WTC11 (cell line): ENCODE measurements around the gene NRN1. TPM values are rescaled to one million over a fixed set of nuclear protein-coding genes. Genes with fewer than 3 reads are reported as not detected.
A peak's percentile ranks its signal among the peaks of the same experiment; 100 is the strongest.

Experiments used
- ATAC-seq: fragments of 200-7000 bp; cut with Tn5 transposase; 2 replicates; pipeline ENCODE4 v1.10.0; 2021; ENCODE audit warnings: mild to moderate bottlenecking, moderate library complexity
- CTCF ChIA-PET: fragments of 300-600 bp; sonication (Branson Sonifier 250); formaldehyde crosslinking; loops from one replicate; lab custom pipeline; 2021; ENCODE audit warnings: antibody characterized with exemption; lab: Charles Lee
- POLR2A ChIA-PET: fragments of 350-600 bp; sonication (Branson Sonifier 250); formaldehyde crosslinking; loops from one replicate; lab custom pipeline; 2021; ENCODE audit warnings: antibody characterized with exemption; lab: Charles Lee
- DNase-seq: peaks from one replicate; pipeline ENCODE4 v3.0.0; 2021; ENCODE audit warnings: low spot score
- H3K27ac Mint-ChIP-seq: 2 replicates; pipeline ENCODE4 v1.8.0; 2021; ENCODE audit warnings: mixed read lengths
- H3K27me3 Mint-ChIP-seq: 2 replicates; pipeline ENCODE4 v1.8.0; 2021; ENCODE audit warnings: low read depth, mild to moderate bottlenecking, moderate library complexity, mixed read lengths
- H3K36me3 Mint-ChIP-seq: 2 replicates; pipeline ENCODE4 v1.8.0; 2021; ENCODE audit warnings: mixed read lengths
- H3K4me1 Mint-ChIP-seq: 2 replicates; pipeline ENCODE4 v1.8.0; 2022; ENCODE audit warnings: mixed read lengths
- H3K4me3 Mint-ChIP-seq: 2 replicates; pipeline ENCODE4 v1.8.0; 2021; ENCODE audit warnings: mild to moderate bottlenecking, moderate library complexity, mixed read lengths
- H3K9me3 Mint-ChIP-seq: 2 replicates; pipeline ENCODE4 v1.8.0; 2021; ENCODE audit warnings: mixed read lengths
- ARID4B ChIP-seq: sonication (generic); formaldehyde crosslinking; IDR thresholded peaks from 2 replicates; pipeline ENCODE4 v1.8.0; 2023; ENCODE audit warnings: missing genetic modification reagents, mild to moderate bottlenecking, borderline replicate concordance
- ATF2 ChIP-seq: sonication (generic); formaldehyde crosslinking; IDR thresholded peaks from 2 replicates; pipeline ENCODE4 v1.8.1; 2022; ENCODE audit warnings: low read depth, missing genetic modification reagents, borderline replicate concordance
- CTCF ChIP-seq: fragments of 200-600 bp; IDR thresholded peaks from 2 replicates; pipeline ENCODE4 v1.8.0; 2022; ENCODE audit warnings: antibody characterized with exemption
- E2F4 ChIP-seq: sonication (generic); formaldehyde crosslinking; IDR thresholded peaks from 2 replicates; pipeline ENCODE4 v1.8.1; 2022; ENCODE audit warnings: low read depth, mild to moderate bottlenecking, moderate library complexity, missing genetic modification reagents, borderline replicate concordance
- ESRRA ChIP-seq: sonication (generic); formaldehyde crosslinking; IDR thresholded peaks from 2 replicates; pipeline ENCODE4 v1.8.1; 2022; ENCODE audit warnings: mild to moderate bottlenecking, missing genetic modification reagents, borderline replicate concordance
- FOXP4 ChIP-seq: sonication (generic); formaldehyde crosslinking; IDR thresholded peaks from 2 replicates; pipeline ENCODE4 v1.8.0; 2022; ENCODE audit warnings: mild to moderate bottlenecking, missing genetic modification reagents
- GRHL2 ChIP-seq: fragments of 250-450 bp; sonication (Bioruptor Pico); IDR thresholded peaks from 2 replicates; pipeline ENCODE4 v1.8.0; 2022; ENCODE audit warnings: mild to moderate bottlenecking, moderate library complexity; ENCODE audit not compliant: insufficient replicate concordance, severe bottlenecking
- MYBL2 ChIP-seq: sonication (generic); formaldehyde crosslinking; IDR thresholded peaks from 2 replicates; pipeline ENCODE4 v1.8.1; 2023; ENCODE audit warnings: mild to moderate bottlenecking, moderate library complexity, missing genetic modification reagents
- NR1H2 ChIP-seq: sonication (generic); formaldehyde crosslinking; IDR thresholded peaks from 2 replicates; pipeline ENCODE4 v1.9.0; 2021; ENCODE audit warnings: mild to moderate bottlenecking, moderate library complexity, missing genetic modification reagents
- PRRX2 ChIP-seq: fragments of 250-450 bp; sonication (Bioruptor Pico); IDR thresholded peaks from 2 replicates; pipeline ENCODE4 v1.8.0; 2021; ENCODE audit warnings: mild to moderate bottlenecking
- RORB ChIP-seq: fragments of 250-450 bp; sonication (Bioruptor Pico); IDR thresholded peaks from 2 replicates; pipeline ENCODE4 v1.9.0; 2021; ENCODE audit warnings: mild to moderate bottlenecking
- SMAD4 ChIP-seq: sonication (generic); formaldehyde crosslinking; IDR thresholded peaks from 2 replicates; pipeline ENCODE4 v1.8.0; 2022; ENCODE audit warnings: mild to moderate bottlenecking, missing genetic modification reagents
- TCF7 ChIP-seq: sonication (generic); formaldehyde crosslinking; IDR thresholded peaks from 2 replicates; pipeline ENCODE4 v1.8.0; 2022; ENCODE audit warnings: mild to moderate bottlenecking, low read depth, missing genetic modification reagents, moderate library complexity
- ZMAT4 ChIP-seq: fragments of 250-450 bp; sonication (Bioruptor Pico); IDR thresholded peaks from 2 replicates; pipeline ENCODE4 v1.9.0; 2021; ENCODE audit warnings: mild to moderate bottlenecking
- ZNF232 ChIP-seq: sonication (generic); formaldehyde crosslinking; IDR thresholded peaks from 2 replicates; pipeline ENCODE4 v1.8.0; 2022; ENCODE audit warnings: mild to moderate bottlenecking, missing genetic modification reagents
- ZNF263 ChIP-seq: sonication (generic); formaldehyde crosslinking; IDR thresholded peaks from 2 replicates; pipeline ENCODE4 v1.8.1; 2022; ENCODE audit warnings: low read depth, mild to moderate bottlenecking, moderate library complexity, missing genetic modification reagents
- ZNF423 ChIP-seq: fragments of 250-450 bp; sonication (Bioruptor Pico); IDR thresholded peaks from 2 replicates; pipeline ENCODE4 v2.1.2; 2022; ENCODE audit warnings: mild to moderate bottlenecking, moderate library complexity
- ZNF425 ChIP-seq: fragments of 250-450 bp; sonication (Bioruptor Pico); conservative IDR thresholded peaks from 2 replicates; pipeline ENCODE4 v1.9.0; 2021; ENCODE audit warnings: mild to moderate bottlenecking
- total RNA-seq: library from RNA; stranded (reverse); gene quantifications from 3 replicates; pipeline ENCODE4 v1.2.3, GENCODE V29; 2021

The NRN1 gene
- total RNA-seq, 1 experiment from 2014 or later, result 0.66 TPM

GRCh38 chr6:6003621-6004366 lies 2.9 kb downstream of the NRN1 start:
- peaks cover 64% of the 10 kb centered on the region for H3K4me1 Mint-ChIP-seq
- H3K4me3 Mint-ChIP-seq, result peak overlapping the region; percentile 78
- H3K27me3 Mint-ChIP-seq, result peaks cover 97% of the 10 kb centered on the region
- ChIA-PET POLR2A (no interaction called here), CTCF (interaction anchor here (0.8 to 2.6 kb wide), 7 partner anchors 10 to 544 kb away, joined by 3 to 21 read pairs (median 3); partner anchors contain the start of gene F13A1)
- no peak for TF ChIP-seq ARID4B (CRISPR knock-in tag)
- TF ChIP-seq ZNF423 (CRISPR knock-in tag), result 0 out of 2 replicates have a peak, but pooled peaks have one; percentile 5
- DNase-seq (peak; percentile 66), ATAC-seq (peak; percentile 5)
- H3K9me3 Mint-ChIP-seq, result no peaks in the 10 kb centered on the region
- no peak overlapping the region for H3K27ac Mint-ChIP-seq
- no peaks in the 10 kb centered on the region for H3K36me3 Mint-ChIP-seq

GRCh38 chr6:6002848-6003620 lies 3.7 kb downstream of the NRN1 start:
- H3K9me3 Mint-ChIP-seq, result no peaks in the 10 kb centered on the region
- H3K27me3 Mint-ChIP-seq, result peaks cover 100% of the 10 kb centered on the region
- peak; percentile 5 for ATAC-seq
- H3K4me3 Mint-ChIP-seq, result peak overlapping the region; percentile 78
- TF ChIP-seq ZMAT4 (no peak), ZNF232 (CRISPR knock-in tag) (no peak), TCF7 (CRISPR knock-in tag) (no peak), ZNF423 (CRISPR knock-in tag) (no peak), SMAD4 (CRISPR knock-in tag) (no peak), PRRX2 (CRISPR knock-in tag) (no peak), RORB (CRISPR knock-in tag) (no peak), FOXP4 (CRISPR knock-in tag) (no peak), GRHL2 (CRISPR knock-in tag) (no peak), ZNF425 (CRISPR knock-in tag) (no peak), ATF2 (no peak), ZNF263 (CRISPR knock-in tag) (no peak), ESRRA (CRISPR knock-in tag) (no peak), E2F4 (no peak), CTCF (no peak), NR1H2 (no peak), MYBL2 (CRISPR knock-in tag) (no peak)
- DNase-seq, result no peak
- peaks cover 68% of the 10 kb centered on the region for H3K4me1 Mint-ChIP-seq
- CTCF ChIA-PET, result interaction anchor here (0.8 to 2.6 kb wide), 7 partner anchors 9 to 544 kb away, joined by 3 to 21 read pairs (median 3); partner anchors contain the start of gene F13A1
- no peaks in the 10 kb centered on the region for H3K36me3 Mint-ChIP-seq
- no peak overlapping the region for H3K27ac Mint-ChIP-seq
- POLR2A ChIA-PET, result no interaction called here
